Thoracic aorta (tissue), 2 donors: ENCODE data around the gene WDFY4. TPM values are rescaled to one million over a fixed set of nuclear protein-coding genes. Genes with fewer than 3 reads are reported as not detected.

ENCODE experiments used
- ATAC-seq: fragments of 150-250 bp; one replicate; pipeline ENCODE4 v1.8.0; 2017; ENCODE audit warnings: low read depth; ENCODE audit not compliant: insufficient number of reproducible peaks, low FRiP score
- DNase-seq: peaks from one replicate; pipeline ENCODE4 v3.0.0-alpha.2; 2020; ENCODE audit warnings: low spot score
- H3K27ac ChIP-seq, 2 donors: fragments of 200-600 bp; sonication (generic); 1 replicate in 1 of 2; 2 replicates in 1 of 2; pipeline ENCODE4 v1.5.1; 2016; ENCODE audit warnings: mild to moderate bottlenecking in 2 of 2, moderate library complexity in 2 of 2
- H3K27me3 ChIP-seq: fragments of 200-600 bp; sonication (generic); replicated peaks from 2 replicates; pipeline ENCODE4 v1.6.0; 2016; ENCODE audit warnings: mild to moderate bottlenecking; ENCODE audit not compliant: insufficient read depth
- H3K36me3 ChIP-seq: fragments of 200-600 bp; sonication (generic); one replicate; pipeline ENCODE4 v1.5.1; 2016
- H3K4me1 ChIP-seq, 2 donors: fragments of 200-600 bp; sonication (generic); 1 replicate in 1 of 2; 2 replicates in 1 of 2; pipeline versions ENCODE4 v1.5.1 to v1.6.0; 2016; ENCODE audit warnings: low read depth in 2 of 2, mild to moderate bottlenecking in 1 of 2; ENCODE audit not compliant: control insufficient read depth in 1 of 2
- H3K4me3 ChIP-seq: fragments of 200-600 bp; sonication (generic); 2 replicates; pipeline ENCODE4 v1.5.1; 2016; ENCODE audit warnings: mild to moderate bottlenecking
- H3K9me3 ChIP-seq: fragments of 200-600 bp; sonication (generic); 2 replicates; pipeline ENCODE4 v1.5.1; 2016
- total RNA-seq, 2 donors: library from RNA; depleted of rRNA; stranded (reverse); fragments of >200 nt; gene quantifications; one replicate each; pipeline versions ENCODE4 v1.1.0 to v1.2.3, GENCODE V29; 2016
- TF ChIP-seq, protein P1 (sequence below): fragments of 200-600 bp; sonication (generic); IDR thresholded peaks from one replicate; pipeline ENCODE4 v1.5.1; 2019; ENCODE audit warnings: antibody characterized with exemption

WDFY4 gene
- total RNA-seq, 2 donors from 2014 or later = 10.0 to 14.9 TPM

DNA sequence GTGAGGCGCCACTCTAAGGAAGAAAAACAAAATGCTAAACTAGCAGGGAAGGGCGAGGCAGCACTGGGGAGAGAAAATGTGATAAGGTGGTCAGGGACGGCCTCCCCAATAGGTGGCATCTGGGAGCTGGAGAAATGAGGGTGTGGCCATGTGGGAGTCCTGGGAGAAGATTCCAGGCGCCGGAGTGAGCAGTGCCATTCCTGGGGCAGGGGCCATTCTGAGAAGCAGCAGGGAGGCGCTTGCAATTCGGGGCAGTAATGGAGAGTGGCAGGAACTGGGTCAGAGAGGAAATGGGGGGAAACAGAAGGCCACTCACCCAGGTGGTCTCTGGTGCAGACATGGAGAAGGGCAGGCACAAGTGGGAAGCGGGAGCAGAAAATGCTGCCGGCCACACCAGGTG lies 316.7 kb downstream of the WDFY4 start:
- TF ChIP-seq, protein P1, sequence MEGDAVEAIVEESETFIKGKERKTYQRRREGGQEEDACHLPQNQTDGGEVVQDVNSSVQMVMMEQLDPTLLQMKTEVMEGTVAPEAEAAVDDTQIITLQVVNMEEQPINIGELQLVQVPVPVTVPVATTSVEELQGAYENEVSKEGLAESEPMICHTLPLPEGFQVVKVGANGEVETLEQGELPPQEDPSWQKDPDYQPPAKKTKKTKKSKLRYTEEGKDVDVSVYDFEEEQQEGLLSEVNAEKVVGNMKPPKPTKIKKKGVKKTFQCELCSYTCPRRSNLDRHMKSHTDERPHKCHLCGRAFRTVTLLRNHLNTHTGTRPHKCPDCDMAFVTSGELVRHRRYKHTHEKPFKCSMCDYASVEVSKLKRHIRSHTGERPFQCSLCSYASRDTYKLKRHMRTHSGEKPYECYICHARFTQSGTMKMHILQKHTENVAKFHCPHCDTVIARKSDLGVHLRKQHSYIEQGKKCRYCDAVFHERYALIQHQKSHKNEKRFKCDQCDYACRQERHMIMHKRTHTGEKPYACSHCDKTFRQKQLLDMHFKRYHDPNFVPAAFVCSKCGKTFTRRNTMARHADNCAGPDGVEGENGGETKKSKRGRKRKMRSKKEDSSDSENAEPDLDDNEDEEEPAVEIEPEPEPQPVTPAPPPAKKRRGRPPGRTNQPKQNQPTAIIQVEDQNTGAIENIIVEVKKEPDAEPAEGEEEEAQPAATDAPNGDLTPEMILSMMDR = no peak
- no peak for ATAC-seq
- H3K27ac ChIP-seq = peak overlapping the region; percentile 1 to 17

GRCh38 chr10:49001870-49002672 lies 317.4 kb downstream of the WDFY4 start:
- Histone ChIP-seq H3K4me3 (no peak overlapping the region), H3K27ac (peak overlapping the region in 1 of 2 donors; percentile 17), H3K4me1 (peaks cover 0 to 43% of the 10 kb centered on the region in 2 donors), H3K9me3 (no peaks in the 10 kb centered on the region), H3K27me3 (no peaks in the 10 kb centered on the region), H3K36me3 (no peaks in the 10 kb centered on the region)
- DNase-seq (no peak), ATAC-seq (no peak)
- TF ChIP-seq, protein P1 = no peak

More for the DNA sequence above, 316.7 kb downstream of the WDFY4 start:
- Histone ChIP-seq H3K4me3 (no peak overlapping the region), H3K36me3 (no peaks in the 10 kb centered on the region), H3K4me1 (peaks cover 0 to 39% of the 10 kb centered on the region in 2 donors), H3K9me3 (no peaks in the 10 kb centered on the region), H3K27me3 (no peaks in the 10 kb centered on the region)
- no peak for DNase-seq

- peak overlapping the region; percentile 4 to 22 for H3K27ac ChIP-seq
- H3K27me3 ChIP-seq = no peaks in the 10 kb centered on the region
- H3K4me1 ChIP-seq = peaks cover 21 to 73% of the 10 kb centered on the region in 2 donors
- no peak for ATAC-seq
- TF ChIP-seq, protein P1 = no peak
- no peaks in the 10 kb centered on the region for H3K9me3 ChIP-seq
- H3K4me3 ChIP-seq = no peak overlapping the region
- DNase-seq = no peak
- no peaks in the 10 kb centered on the region for H3K36me3 ChIP-seq
Measured at GRCh38 chr10:49005270-49005669, 320.6 kb downstream of the WDFY4 start.

DNA sequence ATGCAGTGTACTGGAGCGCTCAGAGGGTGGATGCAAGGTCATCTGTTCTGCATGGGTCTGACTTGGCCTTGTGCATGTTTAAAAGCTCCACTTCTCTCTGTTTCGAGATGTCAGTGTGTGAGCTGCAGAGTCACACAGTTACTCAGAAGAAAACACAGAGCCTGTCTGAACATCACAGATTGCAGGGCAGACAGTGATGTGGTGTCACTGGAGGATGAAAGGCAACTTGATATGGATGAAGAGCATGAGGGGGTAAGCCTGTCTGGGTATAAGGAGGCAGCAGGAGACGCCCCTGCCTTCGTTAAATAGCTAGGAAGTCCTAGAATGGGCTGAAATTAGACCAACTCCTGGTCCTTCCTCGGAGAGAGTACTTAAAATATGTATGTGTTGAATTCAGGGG lies 322.5 kb downstream of the WDFY4 start:
- H3K4me3 ChIP-seq = no peak overlapping the region
- peaks cover 21 to 58% of the 10 kb centered on the region in 2 donors for H3K4me1 ChIP-seq
- H3K9me3 ChIP-seq = no peaks in the 10 kb centered on the region
- H3K36me3 ChIP-seq = no peaks in the 10 kb centered on the region
- TF ChIP-seq, protein P1 = no peak
- H3K27ac ChIP-seq = no peak overlapping the region
- ATAC-seq (no peak), DNase-seq (no peak)
- no peaks in the 10 kb centered on the region for H3K27me3 ChIP-seq

GRCh38 chr10:49008091-49008490 lies 323.4 kb downstream of the WDFY4 start:
- Histone ChIP-seq H3K36me3 (no peaks in the 10 kb centered on the region), H3K9me3 (no peaks in the 10 kb centered on the region), H3K27me3 (no peaks in the 10 kb centered on the region), H3K27ac (peak overlapping the region; percentile 38 to 70), H3K4me3 (no peak overlapping the region), H3K4me1 (peaks cover 21 to 62% of the 10 kb centered on the region in 2 donors)
- DNase-seq (no peak), ATAC-seq (no peak)
- TF ChIP-seq, protein P1 = no peak
